ENCODE data around the gene ADIPOQ. TPM values are rescaled to one million over a fixed set of nuclear protein-coding genes. Genes with fewer than 3 reads are reported as not detected.

The ADIPOQ gene
- total and polyA plus RNA-seq, 4 donors: 0.02 TPM; not detected in 3

GRCh38 chr3:186882150-186882524 lies 39.6 kb downstream of the ADIPOQ start:
- 66% methylated on average over 4 of the region's 4 CpGs for WGBS
- H3K36me3 ChIP-seq (ENCODE audit: control insufficient read depth in 4 of 4, insufficient read depth in 3 of 4, low read depth in 1 of 4, low read length in 3 of 4): no peaks in the 10 kb centered on the region
- no peak overlapping the region for H3K9ac ChIP-seq (ENCODE audit: low read depth in 1 of 2, low read length in 2 of 2)
- H3K27me3 ChIP-seq (ENCODE audit: control insufficient read depth in 4 of 4, insufficient read depth in 4 of 4, low read length in 3 of 4): no peaks in the 10 kb centered on the region
- DNase-seq (ENCODE audit: low spot score): no peak
- no peaks in the 10 kb centered on the region for H3K9me3 ChIP-seq (ENCODE audit: control insufficient read depth in 4 of 4, low read length in 3 of 4)
- no peak overlapping the region for H3K4me3 ChIP-seq (ENCODE audit: low read depth in 1 of 3, low read length in 3 of 3)
- H3K27ac ChIP-seq (ENCODE audit: low read depth in 1 of 2, low read length in 2 of 2): no peak overlapping the region
- H3K4me1 ChIP-seq (ENCODE audit: control insufficient read depth in 4 of 4, insufficient read depth in 4 of 4, low read length in 3 of 4): no peaks in the 10 kb centered on the region
- TF ChIP-seq FOXA2 (IDR thresholded peaks at IDR 0.05): no peak
- no peak for TF ChIP-seq YY1 (IDR thresholded peaks at IDR 0.05)
- TF ChIP-seq GABPA (IDR thresholded peaks at IDR 0.05 in 1 of 2, conservative IDR thresholded peaks at IDR 0.05 in 1 of 2): no peak
- TF ChIP-seq ATF3 (IDR thresholded peaks at IDR 0.05): no peak

GRCh38 chr3:186882881-186883685 lies 40.6 kb downstream of the ADIPOQ start:
- no peaks in the 10 kb centered on the region for H3K27me3 ChIP-seq (ENCODE audit: control insufficient read depth in 4 of 4, insufficient read depth in 4 of 4, low read length in 3 of 4)
- H3K9me3 ChIP-seq (ENCODE audit: control insufficient read depth in 4 of 4, low read length in 3 of 4): no peaks in the 10 kb centered on the region
- no peaks in the 10 kb centered on the region for H3K36me3 ChIP-seq (ENCODE audit: control insufficient read depth in 4 of 4, insufficient read depth in 3 of 4, low read depth in 1 of 4, low read length in 3 of 4)
- no peak overlapping the region for H3K9ac ChIP-seq (ENCODE audit: low read depth in 1 of 2, low read length in 2 of 2)
- 93% methylated on average over 6 of the region's 6 CpGs for WGBS
- H3K4me1 ChIP-seq (ENCODE audit: control insufficient read depth in 4 of 4, insufficient read depth in 4 of 4, low read length in 3 of 4): no peaks in the 10 kb centered on the region
- H3K27ac ChIP-seq (ENCODE audit: low read depth in 1 of 2, low read length in 2 of 2): no peak overlapping the region
- no peak overlapping the region for H3K4me3 ChIP-seq (ENCODE audit: low read depth in 1 of 3, low read length in 3 of 3)
- DNase-seq (ENCODE audit: low spot score): no peak
- TF ChIP-seq MAX (IDR thresholded peaks at IDR 0.05) (no peak), FOXA2 (IDR thresholded peaks at IDR 0.05) (no peak), NR2F2 (IDR thresholded peaks at IDR 0.05) (no peak), HNF4G (IDR thresholded peaks at IDR 0.05) (no peak)

GRCh38 chr3:186883686-186884058 lies 41.2 kb downstream of the ADIPOQ start:
- Histone ChIP-seq H3K9ac (ENCODE audit: low read depth in 1 of 2, low read length in 2 of 2) (no peak overlapping the region), H3K36me3 (ENCODE audit: control insufficient read depth in 4 of 4, insufficient read depth in 3 of 4, low read depth in 1 of 4, low read length in 3 of 4) (no peaks in the 10 kb centered on the region), H3K4me3 (ENCODE audit: low read depth in 1 of 3, low read length in 3 of 3) (no peak overlapping the region), H3K9me3 (ENCODE audit: control insufficient read depth in 4 of 4, low read length in 3 of 4) (no peaks in the 10 kb centered on the region), H3K4me1 (ENCODE audit: control insufficient read depth in 4 of 4, insufficient read depth in 4 of 4, low read length in 3 of 4) (no peaks in the 10 kb centered on the region), H3K27ac (ENCODE audit: low read depth in 1 of 2, low read length in 2 of 2) (no peak overlapping the region), H3K27me3 (ENCODE audit: control insufficient read depth in 4 of 4, insufficient read depth in 4 of 4, low read length in 3 of 4) (no peaks in the 10 kb centered on the region)
- no peak for DNase-seq (ENCODE audit: low spot score)
- no peak for TF ChIP-seq RAD21 (IDR thresholded peaks at IDR 0.05)
- TF ChIP-seq EGR1 (IDR thresholded peaks at IDR 0.05; ENCODE audit: low read depth in 2 of 2): no peak
- no peak for TF ChIP-seq RXRA (IDR thresholded peaks at IDR 0.05)
- no peak for TF ChIP-seq JUND (IDR thresholded peaks at IDR 0.05)
- TF ChIP-seq FOXA1 (IDR thresholded peaks at IDR 0.05): no peak
- TF ChIP-seq SP1 (IDR thresholded peaks at IDR 0.05): no peak
- no peak for TF ChIP-seq TAF1 (conservative IDR thresholded peaks at IDR 0.05)
- no peak for TF ChIP-seq CTCF (IDR thresholded peaks at IDR 0.05; ENCODE audit: low read depth, low read length, missing input control)
- TF ChIP-seq MAX (IDR thresholded peaks at IDR 0.05): no peak
- no peak for TF ChIP-seq GABPA (IDR thresholded peaks at IDR 0.05 in 1 of 2, conservative IDR thresholded peaks at IDR 0.05 in 1 of 2)
- TF ChIP-seq FOXA2 (IDR thresholded peaks at IDR 0.05): no peak
- TF ChIP-seq REST (IDR thresholded peaks at IDR 0.05): no peak
- no peak for TF ChIP-seq ZBTB33 (IDR thresholded peaks at IDR 0.05)
- no peak for TF ChIP-seq HNF4G (IDR thresholded peaks at IDR 0.05)
- TF ChIP-seq NR2F2 (IDR thresholded peaks at IDR 0.05): no peak
- TF ChIP-seq YY1 (IDR thresholded peaks at IDR 0.05): no peak
- TF ChIP-seq ATF3 (IDR thresholded peaks at IDR 0.05): no peak
- no peak for TF ChIP-seq HNF4A (conservative IDR thresholded peaks at IDR 0.05)
- WGBS: 93% methylated on average over 1 of the region's 1 CpG

Measured in liver (tissue), 9 donors.